ENCODE measurements around the gene DIPK2A. TPM values are rescaled to one million over a fixed set of nuclear protein-coding genes. Genes with fewer than 3 reads are reported as not detected.

The DIPK2A gene
- total RNA-seq, 1 donor from 2014 or later = 49.0 TPM

DNA sequence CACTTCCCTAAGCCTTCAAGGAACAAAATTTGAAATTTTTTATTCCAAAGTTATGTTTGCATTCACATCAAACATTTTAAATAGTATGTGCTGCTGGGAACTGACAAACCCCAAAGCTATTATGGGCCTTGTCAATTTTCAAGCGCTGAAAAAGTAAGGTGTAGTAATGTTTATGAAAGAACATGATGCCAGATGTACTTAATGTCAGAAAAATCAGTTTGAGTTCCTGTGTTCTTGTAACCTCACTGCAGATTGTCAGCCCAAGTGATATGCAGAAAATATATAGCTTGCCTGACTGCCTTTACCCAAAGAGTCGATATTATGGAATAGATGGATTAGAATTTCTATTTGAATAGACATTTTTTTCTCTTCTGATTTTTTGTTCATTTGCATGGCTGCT is 20.8 kb upstream of the DIPK2A start:
- Histone ChIP-seq H3K4me3 (no peak overlapping the region), H3K4me2 (no peak overlapping the region), H2AFZ (replicated peaks) (no peak overlapping the region), H3K79me2 (ENCODE audit: low read depth) (no peaks in the 10 kb centered on the region), H3K27me3 (no peaks in the 10 kb centered on the region), H3K9me3 (ENCODE audit: low read depth) (no peaks in the 10 kb centered on the region), H3K4me1 (no peaks in the 10 kb centered on the region), H3K9ac (no peak overlapping the region), H4K20me1 (ENCODE audit: low read depth) (no peaks in the 10 kb centered on the region), H3K27ac (no peak overlapping the region), H3K36me3 (no peaks in the 10 kb centered on the region), H3F3A (ENCODE audit: low read depth) (no peaks in the 10 kb centered on the region)
- no peak overlapping the region for H3K4me3 Mint-ChIP-seq
- H3K27me3 Mint-ChIP-seq (ENCODE audit: insufficient read depth, low read depth) = no peaks in the 10 kb centered on the region
- DNase-seq (ENCODE audit: low spot score) = no peak
- H3K9me3 Mint-ChIP-seq = no peaks in the 10 kb centered on the region
- H3K36me3 Mint-ChIP-seq = no peaks in the 10 kb centered on the region
- no peak overlapping the region for H3K27ac Mint-ChIP-seq
- no peaks in the 10 kb centered on the region for H3K4me1 Mint-ChIP-seq
- TF ChIP-seq EZH2 (IDR thresholded peaks at IDR 0.05) = no peak

GRCh38 chr3:143951351-143951971 is 20.2 kb upstream of the DIPK2A start:
- Mint-ChIP-seq H3K4me3 (no peak overlapping the region), H3K9me3 (no peaks in the 10 kb centered on the region), H3K4me1 (no peaks in the 10 kb centered on the region), H3K27me3 (ENCODE audit: insufficient read depth, low read depth) (no peaks in the 10 kb centered on the region), H3K36me3 (no peaks in the 10 kb centered on the region), H3K27ac (no peak overlapping the region)
- Histone ChIP-seq H3K4me3 (no peak overlapping the region), H3K4me2 (no peak overlapping the region), H3K27ac (no peak overlapping the region), H3K27me3 (no peaks in the 10 kb centered on the region), H3K79me2 (ENCODE audit: low read depth) (no peaks in the 10 kb centered on the region), H3K4me1 (no peaks in the 10 kb centered on the region), H3K9ac (no peak overlapping the region), H3F3A (ENCODE audit: low read depth) (no peaks in the 10 kb centered on the region), H4K20me1 (ENCODE audit: low read depth) (no peaks in the 10 kb centered on the region), H3K36me3 (no peaks in the 10 kb centered on the region), H3K9me3 (ENCODE audit: low read depth) (no peaks in the 10 kb centered on the region), H2AFZ (replicated peaks) (no peak overlapping the region)
- DNase-seq (ENCODE audit: low spot score) = peak; percentile 67
- TF ChIP-seq EZH2 (IDR thresholded peaks at IDR 0.05) (no peak), CTCF (IDR thresholded peaks at IDR 0.05) (peak; percentile 82)

DNA sequence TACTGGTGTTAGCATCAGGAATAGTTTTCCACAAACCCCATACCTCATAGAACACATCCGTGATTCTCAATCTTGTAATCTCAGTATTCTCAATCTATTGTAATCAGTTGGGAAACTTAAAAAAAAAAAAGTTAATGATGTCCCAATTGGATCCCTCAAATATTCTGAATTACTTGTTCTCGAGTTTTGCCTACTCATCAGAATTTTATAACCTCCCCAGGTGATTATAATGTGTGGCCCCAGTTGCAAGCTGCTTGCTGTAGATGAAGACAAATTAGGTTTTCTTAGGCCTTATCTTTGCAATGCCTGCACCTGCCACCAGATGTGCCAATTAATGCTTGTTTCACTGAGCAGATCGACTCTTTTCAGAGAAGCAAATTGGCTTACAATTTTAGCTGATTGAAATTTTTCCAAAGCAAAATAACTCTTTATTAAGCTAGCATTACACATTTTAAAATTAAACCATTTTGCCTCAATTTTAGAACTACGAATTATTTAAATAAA is 19.0 kb upstream of the DIPK2A start:
- no peaks in the 10 kb centered on the region for H3K9me3 Mint-ChIP-seq
- Histone ChIP-seq H3K27ac (no peak overlapping the region), H3K4me1 (no peaks in the 10 kb centered on the region), H3K4me3 (no peak overlapping the region), H3K79me2 (ENCODE audit: low read depth) (no peaks in the 10 kb centered on the region), H2AFZ (replicated peaks) (no peak overlapping the region), H3K27me3 (no peaks in the 10 kb centered on the region), H3K9ac (no peak overlapping the region), H3F3A (ENCODE audit: low read depth) (no peaks in the 10 kb centered on the region), H3K36me3 (no peaks in the 10 kb centered on the region), H3K4me2 (no peak overlapping the region), H4K20me1 (ENCODE audit: low read depth) (no peaks in the 10 kb centered on the region), H3K9me3 (ENCODE audit: low read depth) (no peaks in the 10 kb centered on the region)
- no peaks in the 10 kb centered on the region for H3K36me3 Mint-ChIP-seq
- H3K4me1 Mint-ChIP-seq = no peaks in the 10 kb centered on the region
- H3K4me3 Mint-ChIP-seq = no peak overlapping the region
- peak; percentile 4 for DNase-seq (ENCODE audit: low spot score)
- H3K27ac Mint-ChIP-seq = no peak overlapping the region
- no peaks in the 10 kb centered on the region for H3K27me3 Mint-ChIP-seq (ENCODE audit: insufficient read depth, low read depth)
- TF ChIP-seq CTCF (IDR thresholded peaks at IDR 0.05) (peak; percentile 18), EZH2 (IDR thresholded peaks at IDR 0.05) (no peak)

DNA sequence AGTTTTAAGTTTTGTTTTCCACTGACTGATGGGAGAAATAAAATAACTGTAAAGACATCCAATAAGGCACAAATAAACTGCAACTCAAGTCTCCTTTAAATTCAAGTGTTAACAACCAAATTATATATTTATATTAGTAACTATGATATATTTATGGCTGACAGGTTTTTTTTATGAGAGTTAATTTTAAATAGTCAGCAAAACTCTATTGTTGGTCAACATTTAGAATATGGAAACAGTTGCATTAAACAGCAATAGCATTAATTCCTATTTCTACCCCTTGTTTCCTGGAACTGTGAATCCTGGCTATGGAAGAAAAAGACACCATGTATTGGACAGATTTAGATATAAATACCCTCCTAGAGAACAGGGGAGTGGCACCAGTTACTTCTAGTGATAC is 16.5 kb upstream of the DIPK2A start:
- no peak for TF ChIP-seq EZH2phosphoT487 (IDR thresholded peaks at IDR 0.05)
- TF ChIP-seq EZH2 (IDR thresholded peaks at IDR 0.05) = no peak
- TF ChIP-seq CTCF (IDR thresholded peaks at IDR 0.05) = no peak
- H3K9ac ChIP-seq = no peak overlapping the region
- H3K9me3 ChIP-seq (ENCODE audit: low read depth) = peaks cover 8% of the 10 kb centered on the region
- H3K4me2 ChIP-seq = no peak overlapping the region
- Mint-ChIP-seq H3K9me3 (peaks cover 9% of the 10 kb centered on the region), H3K36me3 (no peaks in the 10 kb centered on the region), H3K4me3 (no peak overlapping the region), H3K4me1 (no peaks in the 10 kb centered on the region), H3K27me3 (ENCODE audit: insufficient read depth, low read depth) (no peaks in the 10 kb centered on the region), H3K27ac (no peak overlapping the region)
- no peaks in the 10 kb centered on the region for H3K4me1 ChIP-seq
- H3F3A ChIP-seq (ENCODE audit: low read depth) = no peaks in the 10 kb centered on the region
- DNase-seq (ENCODE audit: low spot score) = no peak
- no peaks in the 10 kb centered on the region for H3K27me3 ChIP-seq
- H4K20me1 ChIP-seq (ENCODE audit: low read depth) = no peaks in the 10 kb centered on the region
- H3K27ac ChIP-seq = no peak overlapping the region
- no peak overlapping the region for H3K4me3 ChIP-seq
- H2AFZ ChIP-seq (replicated peaks) = no peak overlapping the region
- H3K79me2 ChIP-seq (ENCODE audit: low read depth) = no peaks in the 10 kb centered on the region
- no peaks in the 10 kb centered on the region for H3K36me3 ChIP-seq
